Sigmoid colon (tissue), 3 donors: ENCODE results near the gene EVA1B.

ENCODE experiments used
- CTCF ChIP-seq, 4 experiments: fragments of 450-650 bp in 3 of 4; fragments of 200-600 bp in 1 of 4; IDR thresholded peaks; one replicate each; pipeline ENCODE4 v1.5.1; 2016 to 2019; ENCODE audit warnings: antibody characterized with exemption in 4 of 4, mild to moderate bottlenecking in 3 of 4, moderate library complexity in 2 of 4
- POLR2A ChIP-seq, 2 donors: fragments of 450-650 bp; IDR thresholded peaks; one replicate each; pipeline ENCODE4 v1.6.1; 2016; ENCODE audit warnings: antibody characterized with exemption in 2 of 2, mild to moderate bottlenecking in 2 of 2, moderate library complexity in 2 of 2

GRCh38 chr1:36279789-36280296 is 43.6 kb downstream of the EVA1B start:
- TF ChIP-seq POLR2A (IDR thresholded peaks at IDR 0.05) = no peak
- TF ChIP-seq CTCF (IDR thresholded peaks at IDR 0.05) = no peak
